ENCODE measurements around the gene KCNJ10.

DNA sequence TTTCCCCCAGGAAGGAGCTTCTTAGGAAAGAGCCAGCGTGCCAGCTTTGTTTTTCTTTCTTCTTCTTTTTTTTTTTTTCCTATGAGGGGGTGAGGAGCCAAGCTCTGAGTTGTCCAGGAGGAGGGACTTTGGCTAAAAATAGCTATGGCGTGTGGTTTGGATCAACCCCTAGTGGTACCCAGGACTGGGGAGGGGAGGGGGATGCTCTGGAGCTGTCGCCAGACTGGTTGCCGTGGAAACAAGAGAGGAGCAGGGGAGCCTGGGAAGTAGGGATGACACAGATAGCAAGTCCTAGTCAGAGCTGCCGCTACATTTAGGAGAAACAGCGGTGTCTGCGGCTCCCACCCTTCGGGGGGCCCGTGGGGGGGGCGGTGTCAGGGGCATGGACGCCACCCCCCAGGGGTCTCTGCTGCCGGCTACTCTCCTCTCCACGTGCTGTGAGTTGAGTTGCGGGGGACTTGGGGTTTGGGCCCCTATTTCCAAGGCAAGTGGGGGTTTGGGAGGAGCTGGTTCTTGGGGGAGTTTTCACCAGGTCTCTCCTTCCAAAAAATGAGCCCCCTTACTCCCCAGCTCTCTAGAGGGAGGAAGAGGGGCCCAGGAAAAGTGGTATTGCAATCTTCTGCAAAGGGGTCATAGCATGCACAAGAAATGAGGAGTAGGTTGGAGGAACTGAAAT lies 11.4 kb upstream of the KCNJ10 start, which contains the start of gene KCNJ9:
- TF ChIP-seq, protein P1, sequence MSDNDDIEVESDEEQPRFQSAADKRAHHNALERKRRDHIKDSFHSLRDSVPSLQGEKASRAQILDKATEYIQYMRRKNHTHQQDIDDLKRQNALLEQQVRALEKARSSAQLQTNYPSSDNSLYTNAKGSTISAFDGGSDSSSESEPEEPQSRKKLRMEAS (IDR thresholded peaks at IDR 0.05) = no peak
- no peak for TF ChIP-seq TCF12 (IDR thresholded peaks at IDR 0.05; ENCODE audit: low read depth)
